GM04504 (cell line): Measurements from ENCODE around the gene MAGI1.

Experiments used
- DNase-seq: peaks from one replicate; pipeline ENCODE4 v3.0.0-alpha.2; 2012; ENCODE audit warnings: low read depth

The MAGI1 gene

DNA sequence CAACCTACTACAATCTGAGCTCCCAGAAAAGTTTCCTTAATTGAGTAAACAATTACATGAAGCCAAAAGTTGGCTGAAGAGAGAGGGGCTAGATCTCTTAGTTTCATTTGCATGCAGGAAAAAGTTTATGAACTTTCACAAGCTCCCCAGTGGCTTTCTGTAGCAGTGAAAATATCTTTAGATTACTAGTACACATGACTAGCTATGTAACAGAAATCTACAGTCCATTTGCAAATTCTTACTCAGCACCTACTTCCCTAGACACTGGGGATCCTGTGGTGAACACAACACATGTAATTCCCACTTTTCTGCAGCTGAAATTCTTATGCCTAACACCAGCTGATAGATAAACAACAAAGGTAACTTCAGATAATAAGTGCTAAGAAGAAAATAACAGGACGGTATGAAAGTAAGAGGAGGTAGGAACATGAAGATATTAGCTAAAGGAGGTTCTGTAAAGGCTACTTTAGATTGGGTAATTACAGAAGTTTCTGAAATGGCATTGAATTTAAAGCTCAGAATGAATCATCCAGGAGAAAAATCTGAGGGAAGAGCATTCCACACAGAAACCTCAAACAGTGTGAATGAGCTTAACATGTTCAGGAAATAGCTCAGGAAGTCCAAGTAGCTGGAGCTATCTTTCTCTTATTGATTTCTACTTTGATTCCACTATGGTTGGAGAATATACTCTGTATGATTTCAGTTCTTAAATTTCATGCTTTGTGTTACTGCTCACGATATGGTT lies 204.8 kb downstream of the MAGI1 start:
- peak; percentile 29 for DNase-seq

DNA sequence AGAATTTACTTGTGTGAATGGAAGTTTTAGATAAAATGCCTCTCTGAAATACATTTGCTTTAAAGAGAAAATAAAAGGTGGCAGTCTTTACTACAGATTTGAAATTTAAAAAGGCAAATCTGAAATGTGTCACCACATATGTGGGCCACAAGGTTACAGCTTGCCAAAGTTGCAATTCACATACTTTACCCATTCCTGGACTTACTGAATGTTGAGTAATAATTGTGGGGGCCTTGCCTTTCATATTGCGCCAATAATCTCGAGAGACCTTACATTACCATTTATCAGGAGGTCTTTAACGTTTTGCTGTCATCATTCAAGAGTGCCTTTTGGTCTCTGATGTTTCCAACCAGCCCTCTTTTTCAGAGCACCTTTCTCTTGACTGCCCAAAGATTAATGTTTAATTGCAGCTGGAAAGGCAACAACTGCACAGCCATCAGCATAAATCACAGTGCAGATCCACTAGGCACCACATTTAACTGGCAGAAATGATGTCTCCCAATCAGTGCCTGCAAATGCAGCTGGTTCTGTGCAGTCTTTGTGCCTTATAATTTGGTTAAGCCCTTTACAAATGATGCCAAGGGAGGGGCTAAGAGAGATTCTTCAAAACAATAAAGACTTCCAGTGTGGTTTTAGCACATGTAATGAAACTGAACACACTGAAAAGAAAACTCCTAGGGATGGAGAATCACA lies 206.8 kb downstream of the MAGI1 start:
- DNase-seq: peak; percentile 71

DNA sequence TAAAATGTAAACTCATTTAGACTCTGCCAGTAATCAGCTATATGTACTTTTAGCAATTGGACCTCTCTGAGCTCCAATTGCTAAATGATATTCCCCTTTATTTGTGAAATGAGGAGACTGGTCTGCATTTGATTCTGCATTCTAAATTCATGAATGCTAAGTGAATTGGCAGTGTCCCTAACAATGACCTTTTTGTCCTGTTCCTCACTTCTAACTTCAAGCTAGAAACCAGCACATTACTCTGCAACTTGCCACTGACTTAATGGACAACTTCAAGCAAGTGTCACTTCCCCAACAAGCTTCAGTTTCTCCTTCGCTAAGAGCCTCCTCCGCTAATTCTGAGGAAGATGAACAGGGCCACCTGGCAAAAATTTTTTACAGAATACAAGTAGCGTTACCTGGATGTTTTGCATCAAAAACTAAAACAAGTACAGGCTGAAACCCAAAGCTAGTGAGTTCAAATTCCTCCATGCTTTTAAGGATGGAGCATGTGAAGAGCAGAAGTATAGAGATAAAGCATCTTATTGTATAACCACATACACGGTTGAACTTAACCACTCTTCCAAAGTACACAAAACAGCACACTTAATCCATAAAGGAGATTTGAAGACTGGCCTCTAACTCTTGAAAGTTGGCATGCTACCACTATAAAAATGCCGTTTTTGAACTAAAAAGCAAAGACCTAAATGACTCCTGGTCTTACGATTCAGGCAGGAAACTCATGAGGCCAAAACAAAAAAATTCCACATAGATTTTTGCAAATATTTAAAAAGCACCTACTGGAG lies 207.6 kb downstream of the MAGI1 start:
- no peak for DNase-seq

DNA sequence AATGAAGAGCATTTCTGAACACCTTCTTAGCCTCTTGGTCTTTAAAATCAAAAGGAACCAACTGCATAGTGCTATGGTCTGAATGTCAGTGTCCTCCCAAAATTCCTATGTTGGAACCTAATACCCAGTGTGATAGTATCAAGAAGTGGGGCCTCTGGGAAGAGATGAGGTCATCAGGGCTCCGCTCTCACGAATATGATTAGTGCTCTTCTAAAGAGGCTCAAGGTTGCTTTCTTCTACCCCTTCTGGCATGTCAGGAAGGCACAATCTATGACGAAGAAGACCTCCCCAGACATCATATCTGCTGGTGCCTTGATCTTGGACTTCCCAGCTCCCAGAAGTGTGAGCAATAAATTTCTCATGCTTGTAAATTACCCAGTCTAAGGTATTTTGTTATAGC lies 209.5 kb downstream of the MAGI1 start:
- no peak for DNase-seq

DNA sequence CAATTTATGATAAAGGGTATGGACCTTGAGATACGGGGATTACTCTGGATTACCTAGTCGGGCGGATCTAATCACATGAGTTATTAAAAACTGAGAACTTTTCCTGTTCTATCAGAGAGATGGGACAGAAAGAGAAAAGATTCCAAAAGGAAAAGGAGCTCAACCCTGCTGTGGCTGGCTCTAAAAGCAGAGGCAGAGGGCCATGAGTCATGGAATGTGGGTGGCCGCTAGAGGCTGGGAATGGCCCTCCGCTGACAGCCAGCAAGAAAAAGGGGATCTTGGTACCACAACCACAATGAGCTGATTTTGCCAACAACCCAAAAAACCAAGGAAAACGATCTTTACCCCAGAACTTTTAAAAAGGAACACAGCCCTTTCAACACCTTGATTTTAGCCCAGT lies 210.0 kb downstream of the MAGI1 start:
- DNase-seq: no peak

DNA sequence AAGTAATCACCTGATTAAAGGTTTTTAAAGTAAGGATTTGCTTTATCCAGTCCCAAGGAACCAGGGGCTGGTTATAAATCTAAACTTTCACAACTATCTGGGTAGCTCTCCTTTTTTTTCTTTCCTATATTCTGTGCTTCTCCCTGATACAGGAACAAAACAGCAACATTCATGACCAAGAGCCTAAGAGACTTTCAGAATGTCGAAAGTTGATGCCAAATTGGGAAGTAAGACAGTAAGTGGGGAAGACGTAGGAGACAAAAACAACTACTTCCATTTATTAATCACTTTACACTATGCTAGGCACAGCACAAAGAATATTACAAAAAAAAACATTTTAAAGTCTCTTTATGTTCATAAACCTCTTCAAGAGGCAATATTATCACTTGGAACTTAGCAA lies 211.6 kb downstream of the MAGI1 start:
- DNase-seq: no peak

DNA sequence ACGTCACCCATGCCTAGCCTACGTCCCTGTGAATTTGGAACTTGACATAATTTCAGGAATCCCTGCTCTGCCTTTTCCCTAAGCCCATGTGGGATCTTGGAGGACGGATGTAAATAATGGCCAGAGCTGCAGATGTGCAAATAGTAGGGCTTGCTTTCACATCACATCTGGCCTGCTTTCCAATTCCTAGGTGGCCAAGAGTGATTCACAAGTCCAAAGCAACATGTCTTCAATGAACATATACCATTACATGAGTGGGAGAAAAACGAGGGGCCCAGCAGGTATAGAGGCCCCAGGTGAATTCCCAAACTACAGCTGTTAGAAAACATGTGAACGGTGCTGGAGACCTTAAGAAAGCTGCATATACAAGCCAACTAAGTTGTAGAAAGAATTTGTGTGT lies 214.6 kb downstream of the MAGI1 start:
- no peak for DNase-seq

DNA sequence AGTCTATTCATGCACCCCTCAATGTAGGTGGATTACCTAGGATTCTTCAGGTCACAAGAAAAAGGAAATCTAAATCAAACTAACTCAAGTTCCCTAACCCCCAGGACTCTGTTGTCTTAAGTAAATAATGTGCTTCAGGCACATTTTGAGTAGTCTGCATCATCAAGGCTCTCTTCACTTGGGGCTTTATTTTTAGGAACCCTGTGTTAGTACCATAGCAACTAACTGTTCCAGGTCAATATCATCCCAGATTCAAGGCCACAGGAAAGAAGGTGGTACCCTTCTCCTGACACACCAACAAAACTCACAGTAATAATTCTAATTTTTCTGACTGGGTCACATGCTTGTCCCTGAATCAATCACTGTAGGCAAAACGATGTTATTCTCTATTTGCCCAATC lies 218.1 kb downstream of the MAGI1 start:
- no peak for DNase-seq

DNA sequence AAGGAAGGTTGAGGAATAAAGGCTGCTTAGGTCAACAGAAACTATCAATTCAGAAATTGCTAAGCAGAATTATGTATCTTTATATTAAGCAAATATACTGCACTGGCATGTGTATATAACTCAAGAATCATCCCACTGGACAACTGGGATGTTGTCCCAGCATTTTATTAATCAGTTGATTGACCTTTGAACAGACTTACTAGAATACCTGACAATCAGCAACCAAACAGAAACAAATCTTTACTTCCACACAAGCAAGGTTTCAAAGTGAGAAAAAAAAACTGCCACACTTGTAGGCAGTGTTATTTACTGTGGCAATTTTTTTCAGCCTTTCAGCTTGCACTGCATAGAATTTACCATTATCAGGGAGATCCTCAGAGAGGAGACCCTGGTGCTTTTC lies 218.8 kb downstream of the MAGI1 start:
- DNase-seq: no peak

DNA sequence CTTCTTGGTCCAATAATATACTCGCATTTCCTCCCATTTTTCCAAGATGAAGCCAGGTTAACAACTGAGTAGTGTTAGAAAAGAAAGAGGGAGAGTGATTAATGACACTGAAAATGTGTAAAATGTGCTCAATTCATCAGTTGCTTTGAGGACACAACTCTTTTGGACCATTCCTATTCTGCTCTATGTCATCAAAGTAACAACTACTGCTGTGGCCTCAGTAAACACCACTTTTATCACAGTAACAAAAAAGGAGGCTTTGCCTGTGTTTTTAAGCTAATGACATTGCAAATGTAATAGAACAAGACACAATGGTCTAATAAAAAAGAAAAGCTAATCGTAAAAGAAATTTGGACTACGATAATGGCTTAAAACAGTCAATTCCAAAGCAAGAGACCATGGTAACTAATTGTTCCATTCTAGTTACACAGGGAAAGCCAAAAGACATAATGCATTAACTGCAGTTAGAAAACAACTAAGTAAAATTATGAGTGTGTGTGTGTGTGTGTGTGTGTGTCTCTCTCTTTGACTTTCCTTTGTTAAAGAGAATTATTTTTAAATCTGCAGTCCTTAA lies 221.1 kb downstream of the MAGI1 start:
- DNase-seq: no peak

DNA sequence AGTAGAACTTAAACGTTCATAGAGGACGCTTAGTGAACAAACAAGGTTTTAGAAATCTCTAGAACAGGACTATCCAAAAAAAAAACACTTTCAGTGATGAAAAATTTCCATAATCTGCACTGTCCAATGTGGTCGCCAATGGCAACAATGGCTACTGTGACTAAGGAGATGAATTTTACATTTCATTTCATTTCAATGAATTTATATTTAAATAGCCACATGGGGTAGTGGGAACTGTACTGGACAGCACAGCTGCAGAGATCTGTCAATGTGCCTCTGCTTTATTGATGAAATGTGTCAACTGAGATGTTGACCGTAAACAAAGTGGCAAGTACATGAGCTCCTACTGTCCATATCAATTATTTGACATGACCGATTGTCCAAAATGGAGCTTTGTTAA lies 222.5 kb downstream of the MAGI1 start:
- DNase-seq: no peak

DNA sequence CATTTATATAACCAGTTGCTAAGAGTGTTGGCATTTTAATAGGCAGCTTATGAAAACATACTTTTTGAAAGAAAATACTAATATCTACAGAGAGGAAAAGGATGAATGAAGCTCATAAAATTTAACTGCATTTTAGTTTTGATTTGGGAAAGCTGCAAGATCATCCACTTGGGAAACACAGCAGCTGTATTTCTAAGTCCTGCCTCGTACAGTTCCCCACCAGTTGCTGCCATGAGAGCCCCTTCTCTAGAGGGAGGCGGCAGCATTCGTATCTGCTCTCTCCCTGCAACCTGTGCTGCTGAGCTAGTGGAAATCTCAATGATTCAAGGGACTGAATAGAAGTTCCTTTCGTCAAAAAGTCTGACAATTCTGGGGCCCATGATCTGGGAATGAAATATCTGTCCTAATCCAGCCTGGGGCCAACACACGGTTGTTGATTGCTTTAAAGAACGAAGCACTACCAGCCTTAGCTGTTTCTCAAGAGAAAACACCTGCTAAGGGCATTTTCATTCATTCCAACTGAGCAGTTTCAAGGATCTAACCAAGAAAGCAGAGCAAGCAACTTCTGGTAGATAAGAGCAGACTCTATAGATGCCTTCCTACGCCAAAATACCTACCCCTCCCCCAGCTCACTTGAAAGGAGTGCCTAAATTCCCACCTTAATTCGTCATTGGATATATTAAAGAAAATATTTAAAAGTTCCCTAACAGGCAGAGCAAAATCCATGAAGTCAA lies 223.7 kb downstream of the MAGI1 start:
- no peak for DNase-seq

DNA sequence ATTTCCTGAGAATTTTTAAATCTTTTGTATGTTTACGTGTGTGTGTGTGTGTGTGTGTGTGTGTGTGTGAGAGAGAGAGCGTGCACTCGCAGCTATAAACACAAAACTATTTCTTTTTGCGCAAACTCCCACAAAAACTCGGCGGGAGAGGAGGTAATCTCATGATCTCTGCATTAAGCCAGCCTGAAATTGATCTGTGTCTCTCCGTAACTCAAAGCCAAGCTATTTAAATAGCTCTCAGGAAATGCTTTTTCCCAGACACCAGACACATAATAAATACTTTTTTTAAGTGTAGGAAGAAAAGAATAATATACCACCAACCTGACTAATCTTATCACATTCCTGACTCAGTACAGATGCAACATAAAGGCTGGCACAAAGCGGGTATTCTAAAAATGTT lies 226.8 kb downstream of the MAGI1 start:
- DNase-seq: no peak

DNA sequence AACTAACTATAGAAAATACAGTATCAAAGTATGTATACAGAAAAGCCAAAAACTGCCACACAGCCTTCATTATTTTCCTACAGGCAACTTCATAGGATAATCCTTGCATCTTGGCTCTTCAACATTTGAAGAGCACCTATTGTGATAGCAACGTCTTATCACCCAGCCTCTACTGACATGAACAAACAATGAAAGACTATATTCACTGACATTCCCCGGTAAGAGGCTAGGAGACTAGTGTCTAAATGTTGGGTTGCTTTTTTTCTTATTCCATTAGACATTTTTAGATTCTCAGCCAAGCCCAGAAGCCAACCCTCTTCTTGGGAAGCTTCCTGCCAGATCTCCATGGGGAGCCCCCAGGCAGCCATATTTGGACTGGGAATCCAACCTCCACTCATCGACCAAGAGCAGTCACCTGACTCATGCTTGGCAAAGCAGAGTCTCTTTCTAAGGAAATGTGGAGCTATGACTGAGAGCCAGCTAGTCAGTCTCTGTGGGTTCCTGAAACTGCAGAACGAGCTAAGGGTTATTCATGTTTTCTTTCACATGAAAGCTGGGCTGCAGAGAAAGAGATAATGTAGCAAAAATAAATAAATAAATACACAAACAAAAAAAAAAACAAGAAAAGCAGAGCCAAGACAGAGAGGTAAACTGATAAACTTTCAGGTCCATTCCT lies 227.5 kb downstream of the MAGI1 start:
- no peak for DNase-seq

DNA sequence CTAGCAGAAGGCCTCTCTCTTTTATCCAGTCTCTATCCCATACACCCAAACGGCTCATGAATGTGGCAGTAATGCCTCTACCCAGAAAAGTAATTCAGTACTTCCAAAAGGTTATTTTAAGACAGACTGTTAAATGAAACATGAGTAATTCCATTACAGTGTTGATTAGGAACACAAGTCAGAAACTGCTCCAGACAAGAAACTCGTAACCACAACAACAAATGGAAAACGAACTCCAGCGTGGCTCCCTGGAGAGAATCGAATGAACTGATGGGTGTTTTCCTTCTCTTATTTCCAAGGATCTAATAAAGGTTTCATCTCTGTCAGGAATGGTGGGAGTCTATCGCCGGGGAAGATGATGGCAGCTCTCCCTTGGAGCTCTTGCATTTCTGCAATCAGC lies 228.4 kb downstream of the MAGI1 start:
- no peak for DNase-seq

DNA sequence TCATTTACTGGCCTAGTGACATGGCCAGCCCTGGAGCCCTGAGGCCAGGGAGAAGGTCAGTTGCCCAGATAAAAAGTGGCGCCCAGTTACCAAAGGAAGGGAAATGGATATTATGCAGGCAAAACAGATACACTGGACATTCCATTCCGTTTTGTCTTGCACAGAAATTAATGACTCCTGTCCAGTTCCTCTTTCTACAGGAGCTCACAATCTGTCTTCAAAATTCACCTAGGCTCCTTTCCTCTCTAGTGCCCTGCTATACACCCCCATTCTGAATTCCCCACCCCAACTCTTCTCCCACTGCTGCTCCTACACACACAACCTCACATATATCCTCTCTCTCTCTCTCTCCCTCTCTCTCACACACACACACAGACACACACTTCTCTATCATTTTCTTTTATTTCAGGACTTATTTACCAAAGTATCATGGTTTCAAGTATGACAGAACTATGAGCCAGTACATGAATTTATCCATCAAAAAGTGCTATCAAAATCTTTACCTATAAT lies 229.0 kb downstream of the MAGI1 start:
- DNase-seq: no peak

DNA sequence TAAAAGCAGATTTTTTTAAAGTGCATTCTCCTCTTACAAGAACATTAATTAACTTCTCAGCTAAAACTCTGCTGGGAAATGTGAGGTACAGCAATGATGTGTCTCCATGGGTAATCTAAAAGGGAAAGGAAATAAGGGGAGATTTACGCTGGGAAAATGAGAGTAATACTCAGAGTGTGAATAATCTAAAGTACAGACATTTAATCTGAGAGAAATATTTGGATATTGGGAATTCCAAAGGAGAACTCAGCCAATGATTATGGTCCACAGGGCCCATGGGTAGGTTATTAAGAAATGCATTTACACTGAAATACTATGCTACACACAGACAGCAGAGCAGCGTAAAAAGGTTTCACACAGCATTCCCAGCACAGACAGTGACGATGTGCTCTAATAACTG lies 229.9 kb downstream of the MAGI1 start:
- no peak for DNase-seq

DNA sequence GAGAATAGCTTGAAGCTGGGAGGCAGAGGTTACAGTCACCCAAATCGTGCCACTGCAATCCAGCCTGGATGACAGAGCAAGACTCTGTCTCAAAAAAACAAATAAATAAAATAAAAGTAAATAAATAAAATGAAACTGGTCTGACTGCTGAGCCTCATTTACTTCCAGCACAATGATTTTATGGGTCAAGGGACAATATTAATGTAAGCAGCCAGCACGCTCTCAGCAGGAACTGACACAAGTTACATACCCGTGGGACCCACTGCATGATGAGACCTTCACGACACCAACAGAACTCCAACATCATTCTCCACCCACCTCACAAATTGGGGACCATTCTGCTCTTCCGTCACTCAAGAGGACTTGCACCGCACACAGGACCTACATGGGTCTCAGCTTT lies 230.3 kb downstream of the MAGI1 start:
- DNase-seq: no peak

DNA sequence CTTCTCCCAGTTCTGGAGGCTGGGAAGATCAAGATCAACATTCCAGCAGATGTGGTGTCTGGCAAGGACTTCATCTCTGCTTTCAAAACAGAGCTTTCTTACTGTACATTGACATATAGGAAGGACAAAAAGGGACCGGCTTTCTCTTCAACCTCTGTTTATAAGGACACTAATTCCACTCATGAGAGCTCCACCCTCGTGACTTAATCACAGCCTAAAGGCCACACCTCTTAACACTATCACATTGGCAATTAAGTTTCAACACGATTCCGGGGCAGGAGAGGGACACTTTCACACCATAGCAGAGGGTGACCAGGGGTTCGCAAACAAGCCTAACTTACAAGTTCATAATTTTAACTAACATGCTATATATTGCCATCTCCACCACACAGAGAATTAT lies 231.5 kb downstream of the MAGI1 start:
- DNase-seq: no peak

DNA sequence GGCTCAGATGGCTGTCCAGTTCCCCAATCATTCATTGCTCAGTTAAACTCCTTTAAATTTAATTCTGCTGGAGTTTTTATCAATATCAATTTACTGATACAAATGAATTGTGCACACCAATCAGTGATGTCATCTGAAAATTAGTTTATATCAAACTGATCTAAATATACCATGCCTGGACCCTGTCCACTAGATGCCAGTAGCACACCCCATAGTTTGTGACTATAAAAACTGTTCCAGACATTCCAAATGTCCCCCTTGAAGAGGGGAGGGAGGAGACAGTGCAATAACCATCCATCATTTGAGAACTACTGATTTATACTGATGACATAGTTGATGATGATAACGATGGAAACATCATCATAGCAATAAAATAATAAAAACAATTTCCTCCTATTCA lies 232.1 kb downstream of the MAGI1 start:
- no peak for DNase-seq

DNA sequence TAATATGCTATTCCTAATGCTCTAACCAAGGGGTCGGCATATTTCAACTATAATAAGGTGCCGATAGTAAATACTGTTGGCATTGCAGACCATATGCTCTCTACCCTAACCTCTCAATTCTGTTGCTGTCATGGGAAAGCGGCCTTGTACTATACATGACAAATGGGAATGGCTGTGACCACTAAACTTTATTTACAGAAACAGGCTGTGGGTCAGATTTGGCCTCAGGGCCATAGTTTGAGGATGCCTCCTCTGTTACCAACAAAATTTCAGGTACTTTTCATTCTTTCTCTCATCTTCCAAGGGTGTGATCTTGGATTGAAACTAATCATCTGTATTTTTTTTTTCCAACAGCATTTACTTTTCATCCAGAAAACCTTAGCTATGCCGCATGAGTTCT lies 242.0 kb downstream of the MAGI1 start:
- no peak for DNase-seq
